K562 (cell line): ENCODE results near the gene ZCCHC14.
"Not testable (repeated sequence)": the region's sequence is repeated elsewhere in the genome, so short reads cannot be mapped to it uniquely, and the experiment has no call there.

Source experiments
- CAMTA2 ChIP-seq: fragments of 250-450 bp; sonication (Bioruptor Pico); conservative IDR thresholded peaks from 2 replicates; pipeline ENCODE4 v1.5.1; 2022
- CTCF ChIP-seq, 3 experiments: IDR thresholded peaks in 2 of 3; conservative IDR thresholded peaks in 1 of 3; 2 replicates each; pipeline ENCODE4 v1.5.1; 2011 to 2012; ENCODE audit warnings: low read length in 3 of 3, mild to moderate bottlenecking in 3 of 3, control low read depth in 2 of 3, improper control_type of control experiment in 1 of 3, inconsistent platforms in 1 of 3, low read depth in 1 of 3, mixed read lengths in 1 of 3, moderate library complexity in 1 of 3; ENCODE audit not compliant: insufficient read depth in 2 of 3
- ELF4 ChIP-seq: fragments of 450-650 bp; formaldehyde crosslinking; IDR thresholded peaks from 2 replicates; pipeline ENCODE4 v1.4.0; 2022; ENCODE audit warnings: missing genetic modification characterization
- POLR2A ChIP-seq: fragments of 450-650 bp; conservative IDR thresholded peaks from 2 replicates; pipeline ENCODE4 v1.6.1; 2016
- POLR2AphosphoS5 ChIP-seq: IDR thresholded peaks from 2 replicates; pipeline ENCODE4 v1.6.1; 2011; ENCODE audit warnings: mild to moderate bottlenecking, low read depth, low read length, moderate library complexity; ENCODE audit not compliant: control insufficient read depth, insufficient read depth
- SIRT6 ChIP-seq: IDR thresholded peaks from one replicate; pipeline ENCODE4 v1.6.1; 2012; ENCODE audit warnings: low read depth, mild to moderate bottlenecking, control low read depth, inconsistent platforms, low read length, moderate library complexity
- SMC3 ChIP-seq: conservative IDR thresholded peaks from 2 replicates; pipeline ENCODE4 v1.6.1; 2011; ENCODE audit warnings: low read depth, low read length, improper control_type of control experiment; ENCODE audit not compliant: insufficient read depth
- TAF1 ChIP-seq: IDR thresholded peaks from 2 replicates; pipeline ENCODE4 v1.6.1; 2011; ENCODE audit warnings: mild to moderate bottlenecking, low read length, moderate library complexity; ENCODE audit not compliant: insufficient read depth, control insufficient read depth, severe bottlenecking; ENCODE audit errors: extremely low read depth
- TF ChIP-seq, protein P1 (sequence below): fragments of 200-600 bp; sonication (generic); IDR thresholded peaks from one replicate; pipeline ENCODE4 v1.6.1; 2012; ENCODE audit warnings: mild to moderate bottlenecking, low read depth, low read length, inconsistent platforms
- TF ChIP-seq, protein P2 (sequence below): sonication (generic); formaldehyde crosslinking; IDR thresholded peaks from 2 replicates; pipeline ENCODE4 v1.9.0; 2022; ENCODE audit warnings: mild to moderate bottlenecking, missing genetic modification reagents

- not testable (repeated sequence) for TF ChIP-seq SIRT6; TAF1; CAMTA2 (CRISPR knock-in tag); POLR2A; SMC3; CTCF (IDR thresholded peaks at IDR 0.05 in 2 of 3, conservative IDR thresholded peaks at IDR 0.05 in 1 of 3; ENCODE audit: insufficient read depth in 2 of 3, low read depth in 1 of 3, low read length in 3 of 3); POLR2AphosphoS5; ELF4 (CRISPR knock-in tag)
- TF ChIP-seq, protein P1, sequence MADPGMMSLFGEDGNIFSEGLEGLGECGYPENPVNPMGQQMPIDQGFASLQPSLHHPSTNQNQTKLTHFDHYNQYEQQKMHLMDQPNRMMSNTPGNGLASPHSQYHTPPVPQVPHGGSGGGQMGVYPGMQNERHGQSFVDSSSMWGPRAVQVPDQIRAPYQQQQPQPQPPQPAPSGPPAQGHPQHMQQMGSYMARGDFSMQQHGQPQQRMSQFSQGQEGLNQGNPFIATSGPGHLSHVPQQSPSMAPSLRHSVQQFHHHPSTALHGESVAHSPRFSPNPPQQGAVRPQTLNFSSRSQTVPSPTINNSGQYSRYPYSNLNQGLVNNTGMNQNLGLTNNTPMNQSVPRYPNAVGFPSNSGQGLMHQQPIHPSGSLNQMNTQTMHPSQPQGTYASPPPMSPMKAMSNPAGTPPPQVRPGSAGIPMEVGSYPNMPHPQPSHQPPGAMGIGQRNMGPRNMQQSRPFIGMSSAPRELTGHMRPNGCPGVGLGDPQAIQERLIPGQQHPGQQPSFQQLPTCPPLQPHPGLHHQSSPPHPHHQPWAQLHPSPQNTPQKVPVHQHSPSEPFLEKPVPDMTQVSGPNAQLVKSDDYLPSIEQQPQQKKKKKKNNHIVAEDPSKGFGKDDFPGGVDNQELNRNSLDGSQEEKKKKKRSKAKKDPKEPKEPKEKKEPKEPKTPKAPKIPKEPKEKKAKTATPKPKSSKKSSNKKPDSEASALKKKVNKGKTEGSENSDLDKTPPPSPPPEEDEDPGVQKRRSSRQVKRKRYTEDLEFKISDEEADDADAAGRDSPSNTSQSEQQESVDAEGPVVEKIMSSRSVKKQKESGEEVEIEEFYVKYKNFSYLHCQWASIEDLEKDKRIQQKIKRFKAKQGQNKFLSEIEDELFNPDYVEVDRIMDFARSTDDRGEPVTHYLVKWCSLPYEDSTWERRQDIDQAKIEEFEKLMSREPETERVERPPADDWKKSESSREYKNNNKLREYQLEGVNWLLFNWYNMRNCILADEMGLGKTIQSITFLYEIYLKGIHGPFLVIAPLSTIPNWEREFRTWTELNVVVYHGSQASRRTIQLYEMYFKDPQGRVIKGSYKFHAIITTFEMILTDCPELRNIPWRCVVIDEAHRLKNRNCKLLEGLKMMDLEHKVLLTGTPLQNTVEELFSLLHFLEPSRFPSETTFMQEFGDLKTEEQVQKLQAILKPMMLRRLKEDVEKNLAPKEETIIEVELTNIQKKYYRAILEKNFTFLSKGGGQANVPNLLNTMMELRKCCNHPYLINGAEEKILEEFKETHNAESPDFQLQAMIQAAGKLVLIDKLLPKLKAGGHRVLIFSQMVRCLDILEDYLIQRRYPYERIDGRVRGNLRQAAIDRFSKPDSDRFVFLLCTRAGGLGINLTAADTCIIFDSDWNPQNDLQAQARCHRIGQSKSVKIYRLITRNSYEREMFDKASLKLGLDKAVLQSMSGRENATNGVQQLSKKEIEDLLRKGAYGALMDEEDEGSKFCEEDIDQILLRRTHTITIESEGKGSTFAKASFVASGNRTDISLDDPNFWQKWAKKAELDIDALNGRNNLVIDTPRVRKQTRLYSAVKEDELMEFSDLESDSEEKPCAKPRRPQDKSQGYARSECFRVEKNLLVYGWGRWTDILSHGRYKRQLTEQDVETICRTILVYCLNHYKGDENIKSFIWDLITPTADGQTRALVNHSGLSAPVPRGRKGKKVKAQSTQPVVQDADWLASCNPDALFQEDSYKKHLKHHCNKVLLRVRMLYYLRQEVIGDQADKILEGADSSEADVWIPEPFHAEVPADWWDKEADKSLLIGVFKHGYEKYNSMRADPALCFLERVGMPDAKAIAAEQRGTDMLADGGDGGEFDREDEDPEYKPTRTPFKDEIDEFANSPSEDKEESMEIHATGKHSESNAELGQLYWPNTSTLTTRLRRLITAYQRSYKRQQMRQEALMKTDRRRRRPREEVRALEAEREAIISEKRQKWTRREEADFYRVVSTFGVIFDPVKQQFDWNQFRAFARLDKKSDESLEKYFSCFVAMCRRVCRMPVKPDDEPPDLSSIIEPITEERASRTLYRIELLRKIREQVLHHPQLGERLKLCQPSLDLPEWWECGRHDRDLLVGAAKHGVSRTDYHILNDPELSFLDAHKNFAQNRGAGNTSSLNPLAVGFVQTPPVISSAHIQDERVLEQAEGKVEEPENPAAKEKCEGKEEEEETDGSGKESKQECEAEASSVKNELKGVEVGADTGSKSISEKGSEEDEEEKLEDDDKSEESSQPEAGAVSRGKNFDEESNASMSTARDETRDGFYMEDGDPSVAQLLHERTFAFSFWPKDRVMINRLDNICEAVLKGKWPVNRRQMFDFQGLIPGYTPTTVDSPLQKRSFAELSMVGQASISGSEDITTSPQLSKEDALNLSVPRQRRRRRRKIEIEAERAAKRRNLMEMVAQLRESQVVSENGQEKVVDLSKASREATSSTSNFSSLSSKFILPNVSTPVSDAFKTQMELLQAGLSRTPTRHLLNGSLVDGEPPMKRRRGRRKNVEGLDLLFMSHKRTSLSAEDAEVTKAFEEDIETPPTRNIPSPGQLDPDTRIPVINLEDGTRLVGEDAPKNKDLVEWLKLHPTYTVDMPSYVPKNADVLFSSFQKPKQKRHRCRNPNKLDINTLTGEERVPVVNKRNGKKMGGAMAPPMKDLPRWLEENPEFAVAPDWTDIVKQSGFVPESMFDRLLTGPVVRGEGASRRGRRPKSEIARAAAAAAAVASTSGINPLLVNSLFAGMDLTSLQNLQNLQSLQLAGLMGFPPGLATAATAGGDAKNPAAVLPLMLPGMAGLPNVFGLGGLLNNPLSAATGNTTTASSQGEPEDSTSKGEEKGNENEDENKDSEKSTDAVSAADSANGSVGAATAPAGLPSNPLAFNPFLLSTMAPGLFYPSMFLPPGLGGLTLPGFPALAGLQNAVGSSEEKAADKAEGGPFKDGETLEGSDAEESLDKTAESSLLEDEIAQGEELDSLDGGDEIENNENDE = not testable (repeated sequence)
- TF ChIP-seq, protein P2, sequence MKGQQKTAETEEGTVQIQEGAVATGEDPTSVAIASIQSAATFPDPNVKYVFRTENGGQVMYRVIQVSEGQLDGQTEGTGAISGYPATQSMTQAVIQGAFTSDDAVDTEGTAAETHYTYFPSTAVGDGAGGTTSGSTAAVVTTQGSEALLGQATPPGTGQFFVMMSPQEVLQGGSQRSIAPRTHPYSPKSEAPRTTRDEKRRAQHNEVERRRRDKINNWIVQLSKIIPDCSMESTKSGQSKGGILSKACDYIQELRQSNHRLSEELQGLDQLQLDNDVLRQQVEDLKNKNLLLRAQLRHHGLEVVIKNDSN (CRISPR knock-in tag) = not testable (repeated sequence)
Measured at GRCh38 chr16:87477209-87477981, 15.4 kb downstream of the ZCCHC14 start.
